WTC11 (cell line): ENCODE results near the gene GYS1. TPM values are rescaled to one million over a fixed set of nuclear protein-coding genes. Genes with fewer than 3 reads are reported as not detected.

Source experiments
- ATAC-seq: fragments of 200-7000 bp; cut with Tn5 transposase; 2 replicates; pipeline ENCODE4 v1.10.0; 2021; ENCODE audit warnings: mild to moderate bottlenecking, moderate library complexity
- CTCF ChIA-PET: fragments of 300-600 bp; sonication (Branson Sonifier 250); formaldehyde crosslinking; loops from one replicate; lab custom pipeline; 2021; ENCODE audit warnings: antibody characterized with exemption; lab: Charles Lee
- POLR2A ChIA-PET: fragments of 350-600 bp; sonication (Branson Sonifier 250); formaldehyde crosslinking; loops from one replicate; lab custom pipeline; 2021; ENCODE audit warnings: antibody characterized with exemption; lab: Charles Lee
- DNase-seq: peaks from one replicate; pipeline ENCODE4 v3.0.0; 2021; ENCODE audit warnings: low spot score
- H3K27ac Mint-ChIP-seq: 2 replicates; pipeline ENCODE4 v1.8.0; 2021; ENCODE audit warnings: mixed read lengths
- H3K27me3 Mint-ChIP-seq: 2 replicates; pipeline ENCODE4 v1.8.0; 2021; ENCODE audit warnings: low read depth, mild to moderate bottlenecking, moderate library complexity, mixed read lengths
- H3K36me3 Mint-ChIP-seq: 2 replicates; pipeline ENCODE4 v1.8.0; 2021; ENCODE audit warnings: mixed read lengths
- H3K4me1 Mint-ChIP-seq: 2 replicates; pipeline ENCODE4 v1.8.0; 2022; ENCODE audit warnings: mixed read lengths
- H3K4me3 Mint-ChIP-seq: 2 replicates; pipeline ENCODE4 v1.8.0; 2021; ENCODE audit warnings: mild to moderate bottlenecking, moderate library complexity, mixed read lengths
- H3K9me3 Mint-ChIP-seq: 2 replicates; pipeline ENCODE4 v1.8.0; 2021; ENCODE audit warnings: mixed read lengths
- E2F4 ChIP-seq: sonication (generic); formaldehyde crosslinking; IDR thresholded peaks from 2 replicates; pipeline ENCODE4 v1.8.1; 2022; ENCODE audit warnings: low read depth, mild to moderate bottlenecking, moderate library complexity, missing genetic modification reagents, borderline replicate concordance
- FOXP1 ChIP-seq: sonication (generic); formaldehyde crosslinking; IDR thresholded peaks from 2 replicates; pipeline ENCODE4 v1.8.0; 2022; ENCODE audit warnings: missing genetic modification reagents, mild to moderate bottlenecking, moderate library complexity, borderline replicate concordance
- GABPB1 ChIP-seq: sonication (generic); formaldehyde crosslinking; IDR thresholded peaks from 2 replicates; pipeline ENCODE4 v1.8.1; 2023; ENCODE audit warnings: mild to moderate bottlenecking, missing genetic modification reagents
- HMGA2 ChIP-seq: fragments of 250-450 bp; sonication (Bioruptor Pico); IDR thresholded peaks from 2 replicates; pipeline ENCODE4 v1.4.0; 2021; ENCODE audit warnings: mild to moderate bottlenecking, moderate library complexity
- IRF2 ChIP-seq: sonication (generic); formaldehyde crosslinking; IDR thresholded peaks from 2 replicates; pipeline ENCODE4 v1.8.0; 2022; ENCODE audit warnings: low read depth, missing genetic modification reagents, borderline replicate concordance
- NR3C1 ChIP-seq: sonication (generic); formaldehyde crosslinking; conservative IDR thresholded peaks from 2 replicates; pipeline ENCODE4 v1.8.1; 2023; ENCODE audit warnings: low read depth, mild to moderate bottlenecking, missing genetic modification reagents
- OVOL2 ChIP-seq: fragments of 250-450 bp; sonication (Bioruptor Pico); IDR thresholded peaks from 2 replicates; pipeline ENCODE4 v1.9.0; 2021; ENCODE audit warnings: mild to moderate bottlenecking, borderline replicate concordance
- PRDM15 ChIP-seq: sonication (generic); formaldehyde crosslinking; IDR thresholded peaks from 2 replicates; pipeline ENCODE4 v1.8.0; 2022; ENCODE audit warnings: missing genetic modification reagents
- RELA ChIP-seq: sonication (generic); formaldehyde crosslinking; IDR thresholded peaks from 2 replicates; pipeline ENCODE4 v1.8.1; 2022; ENCODE audit warnings: missing genetic modification reagents, mild to moderate bottlenecking, borderline replicate concordance
- ZMAT4 ChIP-seq: fragments of 250-450 bp; sonication (Bioruptor Pico); IDR thresholded peaks from 2 replicates; pipeline ENCODE4 v1.9.0; 2021; ENCODE audit warnings: mild to moderate bottlenecking
- ZNF416 ChIP-seq: fragments of 250-450 bp; sonication (Bioruptor Pico); IDR thresholded peaks from 2 replicates; pipeline ENCODE4 v1.9.0; 2021; ENCODE audit warnings: mild to moderate bottlenecking, inconsistent platforms
- total RNA-seq: library from RNA; stranded (reverse); gene quantifications from 3 replicates; pipeline ENCODE4 v1.2.3, GENCODE V29; 2021
- TF ChIP-seq, protein P1 (sequence below): sonication (generic); formaldehyde crosslinking; IDR thresholded peaks from 2 replicates; pipeline ENCODE4 v1.8.1; 2023; ENCODE audit warnings: mild to moderate bottlenecking, moderate library complexity, missing genetic modification reagents
- TF ChIP-seq, protein P2 (sequence below): sonication (generic); formaldehyde crosslinking; IDR thresholded peaks from 2 replicates; pipeline ENCODE4 v1.8.1; 2022; ENCODE audit warnings: mild to moderate bottlenecking, moderate library complexity, missing genetic modification reagents

Gene GYS1
- total RNA-seq, 1 experiment from 2014 or later = 52.0 TPM

- TF ChIP-seq E2F4 = no peak
- 0 out of 2 replicates have a peak, but pooled peaks have one; percentile 29 for TF ChIP-seq ZNF416 (CRISPR knock-in tag)
- TF ChIP-seq HMGA2 (CRISPR knock-in tag) = no peak
- TF ChIP-seq FOXP1 (CRISPR knock-in tag) = peak; percentile 74
- TF ChIP-seq OVOL2 (CRISPR knock-in tag) = no peak
- TF ChIP-seq, protein P1, sequence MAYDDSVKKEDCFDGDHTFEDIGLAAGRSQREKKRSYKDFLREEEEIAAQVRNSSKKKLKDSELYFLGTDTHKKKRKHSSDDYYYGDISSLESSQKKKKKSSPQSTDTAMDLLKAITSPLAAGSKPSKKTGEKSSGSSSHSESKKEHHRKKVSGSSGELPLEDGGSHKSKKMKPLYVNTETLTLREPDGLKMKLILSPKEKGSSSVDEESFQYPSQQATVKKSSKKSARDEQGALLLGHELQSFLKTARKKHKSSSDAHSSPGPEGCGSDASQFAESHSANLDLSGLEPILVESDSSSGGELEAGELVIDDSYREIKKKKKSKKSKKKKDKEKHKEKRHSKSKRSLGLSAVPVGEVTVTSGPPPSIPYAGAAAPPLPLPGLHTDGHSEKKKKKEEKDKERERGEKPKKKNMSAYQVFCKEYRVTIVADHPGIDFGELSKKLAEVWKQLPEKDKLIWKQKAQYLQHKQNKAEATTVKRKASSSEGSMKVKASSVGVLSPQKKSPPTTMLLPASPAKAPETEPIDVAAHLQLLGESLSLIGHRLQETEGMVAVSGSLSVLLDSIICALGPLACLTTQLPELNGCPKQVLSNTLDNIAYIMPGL (CRISPR knock-in tag) = no peak
- TF ChIP-seq ZMAT4 (CRISPR knock-in tag) = no peak
- TF ChIP-seq GABPB1 (CRISPR knock-in tag) = no peak
- TF ChIP-seq RELA (CRISPR knock-in tag) = no peak
Measured at GRCh38 chr19:49017666-49018351, 24.7 kb upstream of the GYS1 start (continued).

DNA sequence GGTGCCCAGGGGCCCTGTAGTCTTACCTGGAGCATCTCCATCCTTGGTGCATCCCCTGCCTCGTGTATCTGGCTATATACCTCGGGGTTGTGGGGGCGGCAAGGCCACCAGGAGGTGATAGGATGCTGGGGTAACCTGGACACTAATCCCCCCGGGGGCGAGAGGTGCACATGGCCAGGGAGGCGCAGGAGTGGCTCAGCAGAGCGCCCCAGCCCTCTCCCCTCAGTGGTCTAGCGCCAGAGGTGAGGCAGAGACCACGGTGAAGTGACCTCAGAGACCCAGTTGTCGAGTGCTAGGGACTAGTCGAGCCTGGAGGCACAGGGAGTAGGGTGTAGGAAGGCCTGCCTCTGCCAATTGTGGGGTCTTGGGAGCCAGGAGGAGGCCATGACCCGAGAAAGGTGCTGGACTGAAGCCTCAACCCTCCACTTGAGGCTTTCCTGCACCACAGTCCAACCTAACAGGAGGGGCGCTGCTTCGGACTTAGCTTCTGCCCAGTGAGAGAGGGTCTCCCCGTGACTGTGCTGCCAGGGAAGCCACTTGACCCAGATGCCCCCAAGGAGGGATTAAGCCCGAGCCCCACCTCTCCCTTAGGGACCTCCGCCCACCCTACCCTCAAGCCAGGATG, 24.0 kb upstream of the GYS1 start, which contains the start of gene LHB:
Gene LHB, minus strand, starts transcription at position 51 of the 625 bp plus-strand sequence. Its CDS starts 10 bp downstream, at position 41.
- TF ChIP-seq IRF2 (CRISPR knock-in tag) (no peak), PRDM15 (no peak), NR3C1 (CRISPR knock-in tag) (no peak)
- TF ChIP-seq, protein P2, sequence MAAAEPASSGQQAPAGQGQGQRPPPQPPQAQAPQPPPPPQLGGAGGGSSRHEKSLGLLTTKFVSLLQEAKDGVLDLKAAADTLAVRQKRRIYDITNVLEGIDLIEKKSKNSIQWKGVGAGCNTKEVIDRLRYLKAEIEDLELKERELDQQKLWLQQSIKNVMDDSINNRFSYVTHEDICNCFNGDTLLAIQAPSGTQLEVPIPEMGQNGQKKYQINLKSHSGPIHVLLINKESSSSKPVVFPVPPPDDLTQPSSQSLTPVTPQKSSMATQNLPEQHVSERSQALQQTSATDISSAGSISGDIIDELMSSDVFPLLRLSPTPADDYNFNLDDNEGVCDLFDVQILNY = no peak
- Mint-ChIP-seq H3K36me3 (peaks cover 20% of the 10 kb centered on the region), H3K27me3 (peaks cover 39% of the 10 kb centered on the region), H3K9me3 (no peaks in the 10 kb centered on the region), H3K27ac (no peak within 1 kb of the TSS), H3K4me3 (peak within 1 kb of the TSS; percentile 73), H3K4me1 (peaks cover 23% of the 10 kb centered on the region)
- CTCF ChIA-PET = interaction anchor here (0.6 to 6.5 kb wide), 12 partner anchors 8 to 182 kb away, joined by 3 to 78 read pairs (median 8); partner anchors contain the start of genes CGB7, GYS1 and RUVBL2
- no peak for DNase-seq
- ATAC-seq = no peak
- POLR2A ChIA-PET = interaction anchor here (0.7 kb wide), 1 partner anchor 40 kb away, joined by 3 read pairs; the partner anchor contains the start of gene CGB7
